C1 segment of cervical spinal cord (tissue), 14 donors: ENCODE data around the gene LIFR.
"Not testable (repeated sequence)": the region's sequence is repeated elsewhere in the genome, so short reads cannot be mapped to it uniquely, and the experiment has no call there.

Source experiments
- DNase-seq, 14 donors: peaks; one replicate each; lab custom pipeline; 2025; lab: John Stamatoyannopoulos, UW

The LIFR gene

DNA sequence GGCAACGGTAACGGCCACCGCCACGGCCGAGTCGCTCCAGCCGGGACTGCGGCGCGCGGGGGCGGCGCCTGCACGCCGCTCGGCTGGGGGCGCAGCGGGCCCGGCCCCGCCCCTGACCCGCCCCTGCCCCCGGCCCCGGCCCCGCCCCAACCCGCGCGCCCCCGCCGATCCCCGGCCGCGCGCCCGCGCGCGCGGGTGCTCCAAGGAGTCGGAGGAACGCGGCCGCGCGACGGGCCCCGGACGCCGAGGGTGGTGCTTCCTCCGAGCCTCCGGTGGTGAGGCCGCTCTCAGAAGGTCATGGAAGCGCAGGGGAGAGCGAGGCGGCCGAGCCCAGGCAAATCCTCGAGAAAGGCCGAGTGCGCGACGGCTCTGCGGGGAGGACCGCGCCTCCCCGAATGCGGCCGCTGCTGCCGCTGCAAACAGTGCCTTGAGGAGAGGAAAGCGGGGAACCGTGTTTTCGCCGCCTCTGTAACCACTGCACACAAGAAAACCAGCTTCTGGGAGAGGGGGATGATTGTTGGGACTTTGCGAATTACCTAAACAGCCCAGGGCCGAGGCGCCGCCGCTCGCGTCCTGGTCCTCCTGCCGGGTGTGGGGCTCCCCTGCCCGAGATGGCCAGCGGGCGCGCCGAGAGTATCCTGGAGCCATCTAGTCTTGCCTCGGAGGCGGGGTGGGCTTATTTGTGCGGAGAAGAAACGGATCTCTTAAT, at the start of gene LIFR:
Gene LIFR (minus strand): TSS at position 48 of the 709 bp plus-strand sequence. CDS start 25,999 bp downstream, outside the sequence.
- peak in 13 of 14 donors; percentile 27 to 94 (median 77) for DNase-seq

GRCh38 chr5:38605610-38606009, 49.2 kb upstream of the LIFR start:
- DNase-seq = no peak

- DNase-seq = no peak
Observed at GRCh38 chr5:38603691-38604090, 47.2 kb upstream of the LIFR start.

GRCh38 chr5:38602641-38603040, 46.2 kb upstream of the LIFR start:
- DNase-seq = no peak

DNA sequence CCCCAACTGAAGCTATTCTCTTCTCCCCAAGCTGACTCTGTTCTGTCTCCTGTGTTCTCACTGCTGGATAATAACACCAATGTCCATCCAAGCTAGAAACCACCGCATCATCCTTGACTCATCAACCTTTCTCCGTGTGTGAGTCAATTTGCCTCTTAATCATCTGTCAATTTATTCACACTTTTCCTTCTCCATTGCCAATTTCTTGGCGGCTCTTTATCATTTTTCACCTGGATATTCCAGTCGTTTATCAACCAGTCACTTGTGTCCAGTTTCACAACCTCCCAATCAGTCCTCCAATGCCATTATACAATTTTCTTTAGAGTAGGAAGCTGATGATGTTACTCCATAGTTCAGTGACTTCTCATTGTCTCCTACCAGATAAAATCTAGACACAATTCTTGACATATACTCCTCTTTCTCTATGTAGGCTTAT, 45.4 kb upstream of the LIFR start:
- DNase-seq = no peak

DNA sequence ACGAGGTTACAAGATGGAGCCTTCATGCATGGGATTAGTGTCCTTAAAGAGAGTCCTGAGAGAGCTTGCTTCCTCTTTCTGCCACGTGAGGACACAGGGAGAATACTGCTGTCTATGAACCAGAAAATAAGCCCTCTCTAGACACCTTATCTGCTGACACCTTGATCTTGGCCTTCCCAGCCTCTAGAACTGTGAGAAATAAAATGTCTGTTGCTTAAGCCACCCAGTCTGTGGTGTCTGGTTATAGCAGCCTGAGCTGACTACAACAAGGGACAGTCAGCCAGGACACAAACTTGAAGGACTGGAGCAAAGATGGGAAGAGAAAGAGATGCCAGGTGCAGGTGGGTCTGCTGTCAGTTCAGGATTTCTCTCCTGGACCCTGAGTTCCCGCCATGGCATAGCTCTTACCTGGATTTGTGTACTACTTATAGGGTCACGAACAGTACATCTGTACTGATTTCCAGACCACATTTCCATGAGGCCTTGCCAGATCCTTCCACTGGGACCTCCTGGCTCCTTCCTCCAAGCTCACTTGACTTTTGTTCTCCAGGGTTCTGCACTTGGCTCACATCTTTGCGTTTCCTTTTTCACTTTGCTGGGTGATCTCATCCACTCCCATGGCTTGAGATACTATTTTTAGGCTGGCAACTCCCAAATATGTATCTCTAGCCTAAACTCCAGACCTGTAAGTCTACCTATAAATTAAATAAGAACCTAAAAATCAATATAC, 44.9 kb upstream of the LIFR start:
- DNase-seq = no peak

DNA sequence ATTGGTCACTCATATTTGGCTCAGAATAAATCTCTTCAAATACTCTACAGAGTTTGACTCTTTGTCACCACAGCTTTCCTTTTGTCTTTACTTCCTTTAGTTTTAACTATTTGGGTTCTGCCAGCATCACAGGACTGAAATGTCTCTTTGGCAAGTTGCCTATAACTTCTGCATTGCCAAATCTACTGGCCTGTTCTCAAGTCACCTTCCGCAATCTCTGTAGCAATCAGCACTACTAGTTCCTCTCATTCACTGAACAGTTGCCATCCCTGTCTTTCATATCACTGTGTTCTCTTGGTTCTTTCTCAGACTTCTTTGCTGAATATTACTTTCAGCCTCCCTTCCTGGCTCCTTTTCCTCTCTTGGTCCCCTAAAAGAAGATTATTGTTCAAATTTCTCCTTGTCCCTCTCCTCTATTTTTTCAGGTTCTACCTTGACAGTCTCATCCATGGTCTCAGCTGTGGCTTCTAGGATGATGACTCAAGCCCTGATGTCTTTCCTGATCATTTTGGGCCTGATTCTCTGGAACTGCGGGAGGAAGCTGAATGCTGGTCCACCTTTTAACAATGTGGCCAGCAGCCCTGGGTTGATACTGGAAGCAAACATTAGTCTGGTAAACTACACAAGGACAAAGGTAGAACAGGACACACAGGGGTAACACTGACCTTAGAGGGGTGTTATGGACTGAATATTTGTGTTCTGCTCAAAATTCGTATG, 44.0 kb upstream of the LIFR start:
- DNase-seq = no peak

- not testable (repeated sequence) for DNase-seq
Observed at GRCh38 chr5:38599751-38600150, 43.3 kb upstream of the LIFR start.

DNA sequence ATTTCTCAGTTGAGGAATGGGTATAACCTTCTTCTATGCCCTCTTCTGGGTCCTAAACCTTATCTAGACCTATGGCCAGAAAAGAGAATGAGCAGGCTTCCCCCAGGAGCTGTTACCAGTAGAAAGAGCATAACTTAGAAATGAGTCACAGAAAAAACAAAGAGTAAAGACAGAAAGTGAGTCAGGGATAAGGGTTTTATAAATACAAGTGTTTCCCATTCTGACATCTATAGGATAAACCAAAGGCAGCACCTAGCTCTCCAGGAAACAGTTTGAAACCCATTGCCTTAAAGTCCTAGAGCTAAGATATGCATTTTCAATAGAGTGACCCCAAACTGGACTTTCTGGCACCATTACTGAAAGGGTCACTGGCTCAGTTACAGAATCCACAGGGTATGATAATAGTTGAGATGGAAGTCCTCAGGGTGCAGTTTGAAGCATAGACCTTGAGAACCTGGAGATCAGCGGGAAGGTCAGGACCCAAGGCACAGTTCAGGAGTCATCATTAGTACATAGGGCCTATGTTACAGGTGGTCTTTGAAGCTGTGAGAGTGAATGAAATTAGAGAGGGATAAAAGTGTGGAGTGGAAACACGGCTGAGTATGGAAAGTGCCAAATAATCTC, 42.7 kb upstream of the LIFR start:
- no peak for DNase-seq

- DNase-seq = no peak
Observed at GRCh38 chr5:38598296-38598993, 42.0 kb upstream of the LIFR start.

DNA sequence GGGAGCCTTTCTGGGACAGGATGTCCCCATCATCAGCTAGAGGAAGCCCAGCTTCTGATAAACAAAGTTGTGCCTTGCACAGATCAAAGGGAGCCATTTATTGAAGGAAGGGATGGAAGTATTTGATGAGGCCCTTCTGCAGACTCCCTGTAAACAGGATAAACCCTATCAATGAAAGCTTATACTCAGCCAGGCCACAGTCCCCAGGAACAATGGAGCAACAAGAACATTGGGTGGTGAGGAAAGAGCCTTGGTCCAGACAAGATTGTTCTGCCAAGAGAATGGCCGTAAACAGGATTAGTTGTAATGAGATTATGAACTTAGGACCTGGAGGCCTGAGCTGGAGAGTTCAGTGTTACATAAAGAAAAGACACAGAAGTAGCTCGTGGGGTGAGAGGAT, 40.5 kb upstream of the LIFR start:
- DNase-seq = no peak

- no peak for DNase-seq
Observed at GRCh38 chr5:38595132-38595745, 38.8 kb upstream of the LIFR start.

DNA sequence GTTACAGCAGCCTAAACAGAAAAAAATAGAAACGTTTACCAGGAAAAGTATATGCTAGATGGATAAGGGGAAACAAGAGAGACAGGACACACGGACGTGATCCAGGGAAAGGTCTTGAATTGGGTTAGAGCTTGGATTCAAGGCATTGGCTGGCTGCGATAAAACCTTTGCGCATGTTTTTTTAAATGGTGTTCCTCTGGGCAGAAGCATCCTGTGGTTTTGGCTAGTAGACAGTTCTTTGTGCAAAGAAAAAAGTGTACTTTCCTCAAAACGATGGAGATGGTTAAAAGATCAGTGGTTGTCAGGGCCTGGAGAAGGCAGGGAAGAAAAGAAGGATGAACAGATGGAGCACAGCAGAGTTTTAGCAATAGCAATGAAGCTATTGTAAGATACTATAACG, 37.5 kb upstream of the LIFR start:
- no peak for DNase-seq

- DNase-seq = no peak
Observed at GRCh38 chr5:38591523-38591849, 35.0 kb upstream of the LIFR start.

DNA sequence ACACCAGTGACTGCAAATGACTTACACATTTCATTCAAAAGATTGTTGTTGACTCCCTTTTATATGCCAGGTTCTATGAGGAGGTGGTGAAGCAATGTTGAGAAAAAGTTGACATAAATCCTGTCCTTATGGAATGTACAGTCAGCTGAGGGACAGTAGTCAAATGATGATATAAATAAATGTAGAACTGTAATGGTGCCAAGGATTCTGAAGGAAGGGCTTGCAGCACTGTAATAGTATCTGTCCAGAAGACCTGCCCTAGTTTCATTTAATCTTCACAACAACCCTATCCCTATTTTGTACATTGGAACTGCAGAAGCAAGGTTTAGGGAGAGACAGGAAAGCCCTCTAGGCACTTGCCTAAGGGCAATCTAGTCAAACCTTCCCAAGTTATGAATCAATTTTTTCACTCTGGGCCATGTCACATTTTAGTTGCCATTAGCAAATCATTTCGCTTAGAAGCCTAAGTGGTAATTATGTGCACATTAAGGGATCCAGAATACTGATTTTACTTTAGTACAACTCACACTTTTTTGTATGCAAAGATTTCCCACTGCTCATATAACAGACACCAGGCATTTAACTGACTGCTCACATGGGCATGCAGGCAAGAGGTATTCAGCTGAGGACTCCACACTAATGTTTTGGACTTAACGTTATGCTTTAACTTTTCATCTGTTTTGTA, 34.5 kb upstream of the LIFR start:
- DNase-seq = no peak

DNA sequence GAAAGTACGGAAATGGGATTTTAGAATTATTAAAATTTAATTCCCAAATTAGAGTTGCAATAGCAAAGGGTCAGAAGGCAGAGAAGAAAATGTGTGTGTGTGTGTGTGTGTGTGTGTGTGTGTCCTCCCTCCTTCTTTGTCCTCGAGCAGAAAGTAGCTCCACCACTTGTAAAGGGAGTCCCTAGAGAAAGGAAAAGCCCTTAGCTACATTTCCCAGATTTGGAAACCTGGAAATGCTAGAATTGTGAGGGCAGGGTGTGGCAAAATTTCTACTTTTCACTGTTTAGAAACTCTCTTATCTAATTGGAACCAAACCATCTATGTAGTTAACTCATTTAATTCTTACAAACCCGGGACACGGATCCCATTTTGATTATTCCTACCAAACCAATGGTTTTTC, 33.2 kb upstream of the LIFR start:
- DNase-seq = no peak

- no peak for DNase-seq
Observed at GRCh38 chr5:38585816-38586215, 29.4 kb upstream of the LIFR start.

DNA sequence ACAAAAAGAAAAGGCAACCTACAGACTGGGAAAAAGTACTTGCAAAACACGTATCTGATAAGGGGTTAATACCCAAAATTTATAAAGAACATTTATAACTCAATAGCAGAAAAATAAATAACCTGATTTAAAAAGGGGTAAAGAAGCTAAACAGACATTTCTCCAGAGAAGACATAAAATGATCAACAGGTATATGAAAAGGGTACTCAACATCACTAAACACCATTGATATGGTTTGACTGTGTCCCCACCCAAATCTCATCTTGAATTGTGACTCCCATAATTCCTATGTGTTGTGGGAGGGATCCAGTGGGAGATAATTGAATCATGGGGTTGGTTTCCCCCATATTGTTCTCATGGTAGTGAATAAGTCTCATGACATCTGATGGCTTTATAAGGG, 27.1 kb upstream of the LIFR start:
- no peak for DNase-seq

- no peak for DNase-seq
Observed at GRCh38 chr5:38582975-38583319, 26.5 kb upstream of the LIFR start.

- no peak for DNase-seq
Observed at GRCh38 chr5:38582293-38582974, 26.0 kb upstream of the LIFR start.
